SH-SY5Y (cell line): Measurements from ENCODE around the gene NTSR1.

Experiments used
- GATA2 ChIP-seq: IDR thresholded peaks from 2 replicates; pipeline ENCODE4 v1.6.1; 2011; ENCODE audit warnings: mild to moderate bottlenecking, low read depth, low read length
- GATA3 ChIP-seq: IDR thresholded peaks from 2 replicates; pipeline ENCODE4 v1.6.1; 2011; ENCODE audit warnings: low read depth, mild to moderate bottlenecking, low read length, moderate library complexity

- no peak for TF ChIP-seq GATA2
- TF ChIP-seq GATA3, result no peak
Observed at GRCh38 chr20:62690261-62690820, 18.3 kb upstream of the NTSR1 start.
